HG03521 (cell line): ENCODE measurements around the gene CEP63.
"Not testable (repeated sequence)": the region's sequence is repeated elsewhere in the genome, so short reads cannot be mapped to it uniquely, and the experiment has no call there.

Source experiments
- ATAC-seq: cut with Tn5 transposase; IDR thresholded peaks from one replicate; pipeline ENCODE4 v1.9.1; 2021; ENCODE audit warnings: mild to moderate bottlenecking, moderate library complexity; ENCODE audit not compliant: unreplicated experiment

CEP63 gene

DNA sequence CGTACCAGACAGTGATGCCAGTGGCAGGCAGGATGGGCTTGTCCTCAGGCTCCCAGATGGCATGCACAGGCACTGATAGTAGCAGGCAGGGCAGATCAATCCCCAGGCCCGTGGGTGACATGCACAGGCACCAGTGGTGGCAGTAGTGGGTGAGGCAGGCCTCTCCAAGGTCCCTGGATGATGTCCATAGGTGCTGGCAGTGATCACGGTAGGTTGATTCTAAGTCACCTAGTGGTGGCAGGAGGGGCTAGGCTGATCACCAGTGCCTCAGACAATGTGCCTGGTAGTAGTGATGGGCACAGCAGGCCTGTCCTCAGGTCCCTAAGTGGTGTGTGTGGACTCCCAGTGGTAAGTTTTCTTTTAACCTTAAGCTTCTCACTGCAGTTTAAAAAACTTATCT is 19.6 kb downstream of the CEP63 start:
- ATAC-seq: no peak

DNA sequence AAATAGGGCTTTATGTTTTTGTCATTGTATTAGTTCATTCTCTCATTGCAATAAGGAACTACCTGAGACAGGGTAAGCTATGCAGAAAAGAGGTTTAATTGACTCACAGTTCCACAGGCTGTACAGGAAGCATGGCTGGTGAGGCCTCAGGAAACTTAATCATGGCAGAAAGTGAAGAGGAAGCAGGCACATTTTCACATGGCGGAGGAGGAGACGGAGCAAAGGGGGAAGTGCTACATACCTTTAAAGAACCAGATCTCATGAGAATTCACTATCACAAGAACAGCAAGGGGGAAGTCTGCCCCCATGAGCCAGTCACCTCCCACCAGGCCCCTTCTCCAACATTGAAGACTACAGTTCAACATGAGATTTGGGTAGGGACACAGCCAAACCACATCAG is 25.6 kb downstream of the CEP63 start:
- ATAC-seq: no peak

DNA sequence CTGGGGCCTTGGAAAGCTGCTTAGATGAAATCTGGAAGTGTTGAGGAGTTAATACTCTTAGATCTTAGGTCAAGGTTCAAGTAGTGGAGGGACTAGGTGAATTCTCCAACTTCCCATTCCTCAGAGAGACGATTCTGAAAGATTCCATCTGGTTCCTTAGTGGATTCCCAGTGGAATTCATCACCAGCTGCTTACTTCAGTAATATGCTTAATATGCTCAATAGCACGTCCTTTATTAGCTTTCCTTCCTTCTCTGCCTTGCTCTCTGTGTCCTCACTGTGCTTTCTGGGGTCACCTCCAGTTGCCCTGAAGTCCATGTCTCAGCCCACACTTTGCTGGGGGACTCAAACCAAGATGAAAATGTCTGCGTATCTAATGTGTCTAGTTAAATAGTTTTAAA is 31.0 kb downstream of the CEP63 start:
- no peak for ATAC-seq

DNA sequence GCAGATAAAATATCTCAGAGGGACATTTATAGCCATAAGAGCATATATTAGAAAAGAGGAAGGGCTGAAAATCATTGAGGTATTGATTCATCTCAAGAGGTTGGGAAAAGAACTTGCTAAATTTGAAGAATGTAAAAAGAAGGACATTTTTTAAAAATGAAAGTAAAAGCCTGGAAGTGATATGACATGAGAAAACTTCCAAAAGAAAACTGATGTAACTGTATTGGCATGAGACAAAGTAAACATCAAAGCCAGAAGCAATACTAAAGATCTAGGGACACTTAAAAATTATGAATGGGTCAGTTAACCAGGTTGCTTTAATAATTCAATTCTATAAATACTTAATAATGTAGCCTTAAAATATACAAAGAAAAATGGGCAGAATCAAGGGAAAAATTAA is 31.9 kb downstream of the CEP63 start:
- no peak for ATAC-seq

DNA sequence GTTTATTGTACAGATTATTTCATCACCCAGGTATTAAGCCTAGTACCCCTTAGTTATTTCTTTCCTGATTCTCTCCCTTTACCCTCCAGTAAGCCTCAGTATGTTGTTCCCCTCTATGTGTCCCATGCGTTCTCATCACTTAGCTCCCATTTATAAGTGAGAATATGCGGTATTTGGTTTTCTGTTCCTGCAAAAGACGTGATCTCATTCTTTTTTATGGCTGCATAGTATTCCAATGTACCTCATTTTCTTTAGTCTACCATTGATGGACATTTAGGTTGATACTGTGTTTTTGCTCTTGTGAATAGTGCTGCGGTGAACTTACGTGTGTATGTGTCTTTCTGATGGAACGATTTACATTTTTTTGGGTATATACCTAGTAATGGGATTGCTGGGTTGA is 36.7 kb downstream of the CEP63 start:
- no peak for ATAC-seq

DNA sequence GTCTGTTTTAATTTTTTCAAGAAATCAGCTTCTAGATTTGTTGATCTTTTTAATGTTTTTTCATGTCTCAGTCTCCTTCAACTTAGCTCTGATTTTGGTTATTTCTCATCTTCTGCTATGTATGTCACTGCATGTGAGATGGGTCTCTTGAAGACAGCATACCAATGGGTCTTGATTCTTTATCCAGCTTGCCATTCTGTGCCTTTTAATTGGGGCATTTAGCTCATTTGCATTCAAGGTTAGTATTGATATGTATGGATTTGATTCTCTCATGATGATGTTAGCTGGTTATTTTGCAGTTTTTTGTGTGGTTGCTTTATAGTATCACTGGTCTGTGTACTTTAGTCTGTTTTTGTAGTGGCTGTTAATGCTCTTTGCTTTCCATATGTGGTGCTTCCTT is 39.4 kb downstream of the CEP63 start:
- ATAC-seq: no peak

DNA sequence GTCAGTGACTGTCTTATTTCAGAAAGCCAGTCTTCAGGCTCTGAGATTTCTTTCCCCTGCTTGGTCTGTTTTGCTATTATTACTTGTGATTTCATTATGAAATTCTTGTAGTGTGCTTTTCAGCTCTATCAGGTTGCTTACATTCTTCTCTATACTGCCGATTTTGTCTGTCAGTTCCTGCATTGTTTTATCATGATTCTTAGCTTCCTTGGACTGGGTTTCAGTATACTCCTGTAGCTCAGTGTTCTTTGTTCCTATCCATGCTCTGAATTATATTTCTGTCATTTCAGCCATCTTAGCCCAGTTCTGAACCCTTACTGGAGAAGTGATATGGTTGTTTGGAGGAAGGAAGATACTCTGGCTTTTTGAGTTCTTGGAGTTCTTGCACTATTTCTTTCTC is 40.5 kb downstream of the CEP63 start:
- ATAC-seq: no peak

DNA sequence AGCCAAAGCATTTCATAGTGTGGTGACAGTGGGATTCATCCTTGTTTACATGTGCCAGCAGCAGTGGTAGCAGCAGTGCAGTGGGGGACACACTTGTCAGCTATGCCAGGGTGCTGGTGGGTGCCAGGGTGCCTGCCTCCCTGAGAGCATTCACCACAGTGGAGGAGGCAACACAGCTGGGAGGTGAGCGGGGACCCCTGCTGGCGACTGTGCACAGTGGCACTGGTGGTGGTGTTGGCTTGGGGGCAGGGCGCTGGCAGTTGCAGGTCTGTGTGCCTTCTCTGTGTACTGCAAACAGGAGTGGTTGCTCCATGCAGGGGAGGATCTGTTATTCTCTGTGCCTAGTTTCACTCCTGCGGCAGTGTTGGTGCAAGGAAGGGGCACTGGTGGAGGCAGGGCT is 41.2 kb downstream of the CEP63 start:
- no peak for ATAC-seq

DNA sequence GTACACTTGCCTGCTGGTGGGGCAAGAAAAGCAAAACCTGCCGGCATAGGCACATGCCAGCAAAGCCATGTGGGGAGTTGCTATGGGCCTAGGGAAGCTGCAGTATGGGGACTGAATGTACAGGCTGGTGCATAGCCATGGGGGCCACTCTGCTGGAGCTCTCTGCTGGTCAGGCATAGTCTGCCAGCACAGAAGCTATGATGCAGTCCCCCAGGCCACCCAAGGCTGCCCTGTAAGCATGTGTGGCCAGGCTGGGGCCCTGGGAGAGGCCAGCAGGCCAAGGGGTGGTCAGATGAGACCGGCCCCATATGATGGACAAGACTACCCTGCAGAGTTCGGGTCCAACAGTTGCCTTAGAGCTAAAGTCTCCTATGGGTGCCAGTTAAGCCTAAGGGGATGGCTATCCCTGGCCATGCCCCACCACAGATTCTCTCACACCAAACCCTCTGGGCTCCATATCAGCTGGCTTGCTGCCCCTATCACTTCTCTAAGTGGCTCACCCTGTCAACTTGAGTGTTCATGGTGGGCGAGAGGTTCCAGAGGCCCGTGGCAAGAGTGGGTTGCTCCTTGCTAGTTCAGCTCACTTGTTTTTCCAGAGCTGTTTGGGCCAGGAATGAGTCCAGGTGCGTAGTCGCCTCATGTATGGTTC is 41.8 kb downstream of the CEP63 start:
- ATAC-seq: no peak

DNA sequence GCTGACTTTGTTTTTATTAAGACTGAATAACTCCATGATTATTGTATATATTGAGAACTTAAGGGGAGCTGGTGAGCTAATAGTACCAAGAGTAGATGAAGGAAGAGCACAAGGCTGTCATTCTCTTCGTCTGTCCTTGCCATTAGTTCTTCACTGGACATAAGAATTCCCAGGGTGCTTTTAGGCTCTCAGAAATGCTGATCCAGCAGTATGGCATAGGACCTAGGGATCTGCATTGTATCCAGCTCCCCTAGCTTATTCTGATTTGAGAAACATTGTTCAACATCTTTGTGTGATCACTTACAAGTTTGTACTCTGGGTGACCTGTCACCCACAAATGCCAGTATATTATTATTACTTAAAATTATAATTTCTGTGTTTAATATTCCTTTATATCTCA is 47.6 kb downstream of the CEP63 start:
- ATAC-seq: no peak

DNA sequence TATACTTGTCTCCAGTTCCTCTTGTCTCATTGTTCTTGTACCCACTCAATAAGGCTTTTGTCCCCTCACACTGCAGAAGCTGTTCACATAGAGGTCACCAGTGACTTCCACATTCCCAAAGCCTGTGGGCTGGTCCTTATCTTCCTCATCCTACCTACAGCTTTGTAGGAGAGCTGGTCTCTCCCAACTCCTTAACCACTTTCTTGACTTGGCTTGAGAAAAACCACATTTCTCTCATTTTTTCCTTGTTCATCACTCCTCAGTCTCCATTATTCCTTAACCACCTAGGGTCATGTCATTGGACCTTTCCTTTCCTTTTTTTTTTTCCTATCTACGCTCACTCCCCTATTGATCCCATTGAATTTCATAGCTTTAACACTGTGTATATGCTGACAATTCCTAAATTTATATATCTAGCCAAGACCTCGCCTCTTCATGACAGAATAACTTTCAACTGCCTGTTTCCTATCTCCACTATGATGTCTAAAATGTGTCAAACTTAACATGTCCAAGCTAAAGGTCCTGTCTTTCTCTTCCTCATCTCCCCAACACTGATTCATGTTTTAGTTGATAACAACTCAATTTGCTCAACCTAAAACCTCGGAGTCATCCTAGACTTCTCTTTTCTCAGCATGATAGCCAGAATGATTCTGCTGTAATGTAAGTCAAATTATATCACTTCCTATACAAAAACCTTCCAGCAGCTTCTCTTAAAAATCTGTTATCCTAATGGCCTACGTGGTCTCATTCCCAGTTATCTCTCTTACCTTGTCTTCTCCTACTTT is 49.5 kb downstream of the CEP63 start:
- ATAC-seq: no peak

DNA sequence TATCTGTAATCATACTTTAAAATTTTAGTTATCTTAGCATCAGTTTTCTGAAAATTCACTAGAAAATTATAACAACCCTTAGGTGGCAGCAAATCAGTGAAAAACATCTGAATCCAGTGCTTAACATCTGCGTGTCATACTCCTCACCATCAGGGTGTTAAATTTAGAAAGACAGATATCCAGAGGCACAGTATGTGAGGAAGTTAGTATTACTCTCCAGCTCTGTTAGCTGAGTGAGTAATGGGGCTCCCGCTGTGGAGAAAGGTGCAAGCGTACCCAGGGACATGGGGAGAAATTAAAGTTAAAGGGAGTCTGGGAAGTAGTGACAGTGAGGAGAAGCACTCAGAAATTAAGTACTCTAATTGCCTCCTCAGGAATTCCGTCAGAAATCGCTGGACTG is 50.9 kb downstream of the CEP63 start:
- ATAC-seq: no peak

DNA sequence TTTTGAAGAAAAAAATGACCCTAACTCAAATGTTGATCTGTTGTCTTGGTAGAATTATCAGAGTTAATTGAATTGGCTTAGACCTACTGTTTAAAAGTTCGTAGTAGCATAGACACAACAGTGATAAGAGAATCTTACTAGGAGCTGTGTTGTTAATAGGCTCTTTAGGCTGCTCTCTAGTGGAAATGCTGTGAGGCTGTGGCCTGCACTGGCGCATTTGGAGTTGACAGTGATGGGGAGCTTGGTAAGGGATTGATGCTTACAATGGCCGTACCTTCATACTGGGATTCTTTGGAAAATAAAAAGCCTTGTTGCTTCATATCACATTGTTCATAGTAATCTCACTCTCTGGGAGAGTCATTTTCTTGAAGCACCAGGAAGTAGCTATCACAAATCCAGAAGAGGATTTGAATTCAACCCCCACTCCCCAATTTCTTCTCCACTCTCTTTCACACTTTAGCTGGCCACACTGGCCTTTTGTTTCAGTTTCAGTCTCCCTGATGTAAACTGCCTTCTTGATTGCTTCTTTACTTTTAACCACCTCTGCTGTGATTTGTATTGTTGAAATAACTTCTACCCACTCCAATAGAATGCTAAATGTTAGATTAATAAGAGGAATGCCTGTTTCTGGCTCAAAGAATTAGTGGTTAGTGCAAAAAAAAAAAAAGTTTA is 56.6 kb downstream of the CEP63 start:
- no peak for ATAC-seq

DNA sequence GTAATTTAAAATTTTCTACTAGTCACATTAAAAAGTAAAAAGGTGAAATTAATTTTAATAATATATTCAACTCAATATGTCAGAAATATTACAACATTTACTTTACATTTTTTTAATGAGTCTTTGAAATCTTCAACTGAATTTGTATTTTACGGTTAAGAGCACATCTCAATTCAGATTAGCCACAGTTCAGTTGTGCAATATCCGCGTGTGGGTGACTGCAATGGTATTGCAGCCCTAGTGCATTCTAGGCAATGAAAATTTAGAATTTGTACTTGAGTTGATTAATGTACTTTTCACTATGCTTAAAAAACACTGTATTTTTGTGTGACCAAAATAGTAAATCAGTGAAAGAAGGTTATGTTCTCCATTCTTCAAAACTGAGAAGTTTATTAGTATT is 57.3 kb downstream of the CEP63 start:
- ATAC-seq: no peak

DNA sequence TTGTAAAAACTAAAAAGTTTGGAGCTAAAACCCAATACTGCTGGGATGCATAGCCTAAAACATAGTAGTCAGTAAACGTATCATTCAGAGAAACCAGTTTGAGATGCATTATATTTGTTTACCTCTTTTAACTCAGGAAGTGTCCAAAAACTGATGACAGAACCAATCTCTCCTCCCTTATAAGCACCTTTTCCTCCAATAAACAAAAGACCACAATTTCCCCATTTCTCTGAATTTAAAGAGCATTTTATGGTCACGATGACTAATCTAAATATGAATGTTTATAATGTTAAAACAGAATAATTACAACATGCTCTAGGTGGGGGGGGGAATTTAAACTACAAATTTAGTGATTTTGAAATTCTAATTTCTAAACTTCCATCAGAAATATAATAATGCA is 58.5 kb downstream of the CEP63 start:
- no peak for ATAC-seq

DNA sequence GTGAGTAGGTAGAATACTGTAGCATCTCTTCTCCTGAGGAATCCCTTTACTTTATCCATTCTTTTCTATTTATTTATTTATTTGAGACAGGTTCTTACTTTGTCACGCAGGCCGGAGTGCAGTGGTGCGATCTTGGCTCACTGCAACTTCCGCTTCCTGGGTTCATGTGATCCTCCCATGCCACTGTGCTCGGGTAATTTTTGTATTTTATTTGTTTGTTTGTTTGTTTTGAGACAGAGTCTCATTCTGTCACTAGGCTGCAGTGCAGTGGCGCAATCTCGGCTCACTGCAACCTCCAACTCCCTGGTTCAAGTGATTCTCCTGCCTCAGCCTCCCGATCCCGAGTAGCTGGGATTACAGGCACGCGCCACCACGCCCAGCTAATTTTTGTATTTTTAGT is 58.9 kb downstream of the CEP63 start:
- ATAC-seq: not testable (repeated sequence)

DNA sequence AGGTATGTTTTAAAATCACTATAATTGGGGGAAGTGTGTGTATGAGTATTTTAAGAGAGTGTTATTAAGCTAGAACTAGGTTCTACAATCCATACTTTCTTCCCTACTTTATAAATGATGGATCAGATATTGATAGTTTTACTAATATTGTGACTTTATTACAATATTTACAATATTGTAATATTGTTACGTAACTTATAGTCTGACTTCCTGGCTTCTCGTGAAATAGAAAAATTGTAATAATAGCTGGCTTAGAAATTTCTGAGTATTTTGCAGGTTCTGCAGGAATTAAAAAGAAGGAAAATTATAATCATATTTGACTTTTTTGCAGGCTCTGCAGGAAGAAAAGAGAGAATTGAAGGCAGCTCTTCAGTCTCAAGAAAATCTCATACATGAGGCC is 60.0 kb downstream of the CEP63 start:
- ATAC-seq: no peak

DNA sequence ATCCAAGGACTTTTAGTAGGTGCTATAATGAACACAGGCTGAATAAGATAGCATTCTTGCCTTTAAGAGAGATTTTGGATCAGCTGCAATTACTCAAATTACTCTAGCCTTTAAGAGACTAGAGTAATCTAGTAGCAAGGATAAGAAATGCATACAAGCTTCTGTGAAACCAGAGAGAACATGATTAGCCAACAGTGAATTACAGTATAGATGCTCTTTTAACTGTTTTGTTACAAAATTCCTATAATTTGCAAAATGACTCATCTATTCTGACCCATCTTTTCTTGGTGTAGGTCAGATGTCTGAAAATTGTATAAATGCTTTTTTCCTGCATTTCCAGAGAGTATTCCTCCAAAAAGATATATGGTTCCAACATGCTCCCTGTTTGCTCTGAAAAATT is 66.9 kb downstream of the CEP63 start:
- no peak for ATAC-seq

DNA sequence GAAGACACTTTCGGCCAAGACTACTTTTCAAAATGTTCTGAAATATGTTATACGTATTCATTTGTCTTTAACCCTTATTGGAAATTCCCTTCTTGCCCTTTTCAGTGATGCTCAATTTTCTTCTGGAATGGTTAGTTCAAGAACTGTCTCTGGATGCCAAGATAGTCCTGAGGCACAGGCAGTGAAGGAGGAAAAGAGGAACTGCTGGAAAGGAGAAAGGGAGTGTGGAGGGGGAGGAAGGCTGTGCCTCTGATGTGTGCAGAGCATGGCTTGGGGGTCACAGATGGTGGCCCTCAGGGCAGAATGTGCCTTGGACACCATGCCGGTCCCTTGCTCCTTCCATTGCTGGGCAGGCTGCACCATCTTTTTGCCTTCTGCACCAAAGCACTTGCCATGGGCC is 73.7 kb downstream of the CEP63 start:
- ATAC-seq: no peak

DNA sequence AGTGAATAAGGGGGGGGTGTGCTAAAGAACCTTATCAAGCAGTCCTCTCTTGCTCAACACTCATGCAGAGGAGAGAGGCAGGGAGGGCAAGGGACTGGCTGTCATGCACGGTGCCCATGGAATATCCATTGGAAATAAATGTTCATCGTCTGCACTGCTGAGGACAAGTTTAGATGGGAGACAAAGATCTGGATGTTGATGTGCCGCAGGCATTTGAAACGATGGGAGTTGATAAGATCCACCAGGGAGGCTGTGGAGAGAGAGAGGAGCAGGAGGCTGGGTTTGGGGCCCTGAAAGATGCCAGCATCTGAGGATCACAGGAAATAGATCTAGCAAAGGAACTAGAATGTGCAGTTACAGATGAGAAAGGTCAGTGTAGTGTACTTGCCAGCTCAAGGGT is 76.2 kb downstream of the CEP63 start:
- no peak for ATAC-seq

DNA sequence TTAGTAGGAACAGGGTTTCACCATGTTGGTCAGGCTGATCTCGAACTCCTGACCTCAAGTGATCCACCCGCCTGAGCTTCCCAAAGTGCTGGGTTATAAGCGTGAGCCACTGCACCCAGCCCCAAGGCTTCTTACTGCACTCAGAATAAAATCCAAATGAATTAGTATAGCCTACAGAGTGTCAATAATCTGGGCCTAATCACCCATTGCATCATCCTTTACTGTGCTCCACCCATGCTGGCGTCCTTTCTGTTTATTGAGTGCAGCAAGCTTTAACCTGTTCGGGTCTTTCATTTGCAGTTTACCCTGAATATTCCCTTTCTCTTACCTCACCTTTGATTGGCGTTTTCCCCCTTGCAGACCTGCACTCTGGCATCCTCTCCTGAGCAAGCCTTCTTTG is 77.7 kb downstream of the CEP63 start:
- no peak for ATAC-seq

DNA sequence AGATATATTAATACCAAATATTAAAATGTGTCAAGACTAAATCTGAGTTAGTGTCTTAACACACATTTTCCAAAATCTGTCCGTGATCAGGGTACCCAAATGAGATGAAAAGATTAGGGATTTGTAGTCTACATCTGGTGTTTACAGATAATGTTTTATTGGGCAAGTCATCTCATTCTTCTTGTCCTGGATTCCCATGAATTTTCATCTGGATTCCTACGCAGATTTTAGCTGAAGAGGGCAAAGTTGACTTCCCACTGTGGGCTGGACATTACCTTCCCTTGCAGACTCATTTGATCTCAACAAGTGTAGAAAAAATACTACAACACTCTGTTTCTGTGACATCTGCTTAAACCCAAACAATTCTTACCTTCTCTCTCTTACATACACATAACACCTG is 79.1 kb downstream of the CEP63 start:
- ATAC-seq: no peak
